HG03575 (cell line): ENCODE measurements around the gene LTBP3.
"Not testable (repeated sequence)": the region's sequence is repeated elsewhere in the genome, so short reads cannot be mapped to it uniquely, and the experiment has no call there.

Experiments used
- ATAC-seq: cut with Tn5 transposase; IDR thresholded peaks from one replicate; pipeline ENCODE4 v1.9.1; 2021; ENCODE audit not compliant: unreplicated experiment, insufficient number of reproducible peaks, low FRiP score; ENCODE audit errors: extremely low read depth

Gene LTBP3

DNA sequence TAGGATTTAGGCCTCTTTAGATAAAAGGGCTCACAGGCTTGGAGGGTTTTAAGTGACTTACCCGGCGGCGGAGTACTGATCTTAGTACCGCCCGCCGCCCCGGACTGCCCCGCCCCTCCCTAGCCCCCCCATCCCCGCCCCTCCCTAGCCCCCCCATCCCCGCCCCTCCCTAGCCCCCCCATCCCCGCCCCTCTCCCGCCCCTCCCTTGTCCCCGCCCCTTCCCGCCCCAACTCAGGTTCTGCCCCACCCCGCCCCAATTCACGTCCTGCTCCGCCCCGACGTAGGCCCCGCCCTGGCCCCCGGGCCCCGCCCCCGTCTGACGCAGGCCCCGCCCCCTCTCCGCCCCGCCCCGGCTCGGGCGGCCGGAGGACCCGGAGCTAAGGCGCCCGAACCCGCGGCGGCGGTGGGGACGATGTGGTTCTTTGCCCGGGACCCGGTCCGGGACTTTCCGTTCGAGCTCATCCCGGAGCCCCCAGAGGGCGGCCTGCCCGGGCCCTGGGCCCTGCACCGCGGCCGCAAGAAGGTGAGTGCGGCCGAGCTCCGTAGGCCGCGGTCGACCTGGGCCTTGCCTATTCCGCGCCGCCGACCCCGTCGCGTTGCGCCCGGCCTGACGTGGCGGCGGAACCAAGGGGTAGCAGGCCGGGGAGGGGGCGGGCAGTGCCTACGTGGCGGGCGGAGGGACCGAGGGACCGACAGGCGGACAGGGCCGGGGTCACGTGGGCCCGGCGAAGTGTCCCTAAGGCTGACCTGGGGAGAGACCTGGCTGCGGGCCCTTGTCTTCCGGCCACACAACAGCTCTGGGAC lies 33.2 kb downstream of the LTBP3 start, which contains the start of gene SCYL1:
Gene SCYL1 (plus strand): TSS at position 343 of the 805 bp plus-strand sequence. CDS start 71 bp downstream, at position 414.
- no peak for ATAC-seq

DNA sequence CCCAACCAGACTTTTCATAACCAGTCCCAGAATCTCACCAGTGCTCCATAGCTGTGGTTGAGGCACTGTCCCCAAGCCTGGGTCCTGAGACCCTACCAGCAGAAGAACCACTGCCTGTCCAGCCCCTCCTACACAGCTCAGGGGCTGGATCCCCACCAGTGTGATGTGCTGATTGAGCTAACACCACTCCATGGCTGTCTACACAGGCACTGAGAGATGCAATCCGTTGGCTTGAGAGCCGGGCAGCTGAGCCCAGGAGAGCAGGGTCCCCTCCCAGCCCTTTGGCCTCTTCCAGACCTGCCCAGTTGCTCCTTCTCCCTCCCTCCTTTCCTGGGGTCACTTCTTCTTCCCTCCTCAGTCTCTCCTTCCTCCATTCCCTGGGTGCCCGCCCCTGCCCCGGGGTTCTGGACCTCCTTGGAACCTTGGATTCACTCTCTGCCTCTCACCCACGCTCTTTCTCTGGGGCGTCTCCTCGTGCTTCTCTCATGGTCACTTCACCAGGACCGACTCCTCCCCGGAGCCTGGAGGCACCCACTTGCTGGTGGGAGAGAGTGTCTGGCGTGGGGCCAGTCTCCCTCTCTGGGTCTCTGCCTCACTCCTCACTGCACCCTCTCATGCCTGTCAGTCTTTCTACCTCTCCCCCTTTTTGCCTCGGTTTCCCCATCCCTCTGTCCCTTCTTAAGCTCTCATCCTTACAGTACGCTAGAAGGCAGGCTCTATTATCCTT lies 34.0 kb downstream of the LTBP3 start:
- no peak for ATAC-seq

DNA sequence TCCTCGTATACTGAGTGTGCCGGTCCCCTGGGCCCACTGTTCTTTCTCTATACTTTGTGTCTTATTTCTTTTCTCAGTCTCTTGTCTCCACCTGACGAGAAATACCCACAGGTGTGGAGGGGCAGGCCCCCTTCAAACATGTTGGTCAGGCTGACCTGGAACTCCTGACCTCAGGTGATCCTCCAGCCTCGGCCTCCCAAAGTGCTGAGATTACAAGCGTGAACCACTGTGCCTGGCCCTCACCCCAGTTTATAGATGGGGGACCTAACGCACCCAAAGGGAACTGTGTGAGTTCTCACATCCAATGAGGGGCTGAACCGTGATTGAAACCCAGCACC lies 34.6 kb downstream of the LTBP3 start:
- ATAC-seq = not testable (repeated sequence)

DNA sequence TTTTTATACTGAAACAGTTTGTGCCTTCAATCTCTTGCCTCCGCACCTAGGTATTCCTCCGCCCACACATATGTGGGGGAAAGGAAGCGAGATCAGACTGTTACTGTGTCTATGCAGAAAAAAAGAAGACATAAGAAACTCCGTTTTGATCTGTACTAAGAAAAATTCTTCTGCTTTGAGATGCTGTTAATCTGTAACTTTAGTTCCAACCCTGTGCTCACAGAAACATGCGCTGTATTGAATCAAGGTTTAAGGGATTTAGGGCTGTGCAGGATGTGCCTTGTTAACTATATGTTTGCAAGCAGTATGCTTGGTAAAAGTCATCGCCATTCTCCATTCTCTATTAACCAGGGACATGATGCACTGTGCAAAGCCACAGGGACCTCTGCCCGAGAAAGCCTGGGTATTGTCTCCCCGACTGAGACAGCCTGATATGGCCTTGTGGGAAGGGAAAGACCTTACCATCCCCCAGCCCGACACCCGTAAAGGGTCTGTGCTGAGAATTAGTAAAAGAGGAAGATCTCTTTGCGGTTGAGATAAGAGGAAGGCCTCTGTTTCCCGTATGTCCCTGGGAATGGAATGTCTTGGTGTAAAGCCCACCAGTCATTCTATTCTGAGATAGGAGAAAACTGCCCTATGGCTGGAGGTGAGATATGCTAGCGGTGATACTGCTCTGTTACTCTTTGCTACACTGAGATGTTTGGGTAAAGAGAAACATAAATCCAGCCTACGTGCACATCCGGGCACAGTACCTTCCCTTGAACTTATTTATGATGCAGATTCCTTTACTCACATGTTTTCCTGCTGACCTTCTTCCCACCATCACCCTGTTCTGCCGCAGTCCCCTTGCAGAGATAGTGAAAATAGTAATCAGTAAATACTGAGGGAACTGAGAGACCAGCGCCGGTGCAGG lies 35.2 kb downstream of the LTBP3 start:
- not testable (repeated sequence) for ATAC-seq

DNA sequence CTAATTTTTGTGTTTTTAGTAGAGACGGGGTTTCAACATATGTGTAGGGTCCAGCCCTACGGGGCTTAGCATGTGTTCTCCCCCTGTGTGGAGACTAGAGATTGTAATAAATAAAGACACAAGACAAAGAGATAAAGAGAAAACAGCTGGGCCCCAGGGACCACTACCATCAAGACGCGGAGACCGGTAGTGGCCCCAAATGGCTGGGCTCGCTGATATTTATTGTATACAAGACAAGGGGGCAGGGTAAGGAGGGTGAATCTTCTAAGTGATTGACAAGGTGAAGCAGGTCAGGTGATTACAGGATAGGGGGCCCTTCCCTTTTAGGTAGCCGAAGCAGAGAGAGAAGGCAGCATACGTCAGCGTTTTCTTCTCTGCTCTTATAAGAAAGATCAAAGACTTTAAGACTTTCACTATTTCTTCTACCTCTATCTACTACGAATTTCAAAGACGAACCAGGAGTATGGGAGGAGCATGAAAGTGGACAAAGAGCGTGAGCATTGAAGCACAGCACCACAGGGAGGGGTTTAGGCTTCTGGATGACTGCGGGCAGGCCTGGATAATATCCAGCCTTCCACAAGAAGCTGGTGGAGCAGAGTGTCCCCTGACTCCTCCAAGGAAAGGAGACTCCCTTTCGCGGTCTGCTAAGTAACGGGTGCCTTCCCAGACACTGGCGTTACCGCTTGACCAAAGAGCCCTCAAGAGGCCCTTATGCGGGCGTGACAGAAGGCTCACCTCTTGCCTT lies 36.2 kb downstream of the LTBP3 start:
- not testable (repeated sequence) for ATAC-seq

DNA sequence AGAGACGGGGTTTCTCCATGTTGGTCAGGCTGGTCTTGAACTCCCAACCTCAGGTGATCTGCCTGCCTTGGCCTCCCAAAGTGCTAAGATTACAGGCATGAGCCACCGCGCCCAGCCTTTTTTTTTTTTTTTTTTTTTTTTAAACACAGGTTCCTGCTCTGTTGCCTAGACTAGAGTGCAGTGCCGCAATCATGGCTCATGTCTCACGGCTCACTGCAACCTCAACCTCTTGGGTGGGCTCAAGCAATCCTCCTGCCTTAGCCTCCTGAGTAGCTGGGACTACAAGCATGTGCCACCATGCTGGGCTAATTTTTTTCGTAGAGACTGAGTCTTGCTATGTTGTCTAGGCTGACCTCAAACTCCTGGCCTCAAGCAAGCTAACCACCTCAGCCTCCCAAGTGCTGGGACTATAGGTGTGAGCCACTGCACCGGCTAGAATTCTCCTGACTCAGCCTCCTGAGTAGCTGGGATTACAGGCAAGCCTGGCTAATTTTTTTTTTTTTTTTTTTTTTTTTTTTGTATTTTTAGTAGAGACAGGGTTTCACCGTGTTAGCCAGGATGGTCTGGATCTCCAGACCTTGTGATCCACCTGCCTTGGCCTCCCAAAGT lies 39.1 kb downstream of the LTBP3 start:
- not testable (repeated sequence) for ATAC-seq

DNA sequence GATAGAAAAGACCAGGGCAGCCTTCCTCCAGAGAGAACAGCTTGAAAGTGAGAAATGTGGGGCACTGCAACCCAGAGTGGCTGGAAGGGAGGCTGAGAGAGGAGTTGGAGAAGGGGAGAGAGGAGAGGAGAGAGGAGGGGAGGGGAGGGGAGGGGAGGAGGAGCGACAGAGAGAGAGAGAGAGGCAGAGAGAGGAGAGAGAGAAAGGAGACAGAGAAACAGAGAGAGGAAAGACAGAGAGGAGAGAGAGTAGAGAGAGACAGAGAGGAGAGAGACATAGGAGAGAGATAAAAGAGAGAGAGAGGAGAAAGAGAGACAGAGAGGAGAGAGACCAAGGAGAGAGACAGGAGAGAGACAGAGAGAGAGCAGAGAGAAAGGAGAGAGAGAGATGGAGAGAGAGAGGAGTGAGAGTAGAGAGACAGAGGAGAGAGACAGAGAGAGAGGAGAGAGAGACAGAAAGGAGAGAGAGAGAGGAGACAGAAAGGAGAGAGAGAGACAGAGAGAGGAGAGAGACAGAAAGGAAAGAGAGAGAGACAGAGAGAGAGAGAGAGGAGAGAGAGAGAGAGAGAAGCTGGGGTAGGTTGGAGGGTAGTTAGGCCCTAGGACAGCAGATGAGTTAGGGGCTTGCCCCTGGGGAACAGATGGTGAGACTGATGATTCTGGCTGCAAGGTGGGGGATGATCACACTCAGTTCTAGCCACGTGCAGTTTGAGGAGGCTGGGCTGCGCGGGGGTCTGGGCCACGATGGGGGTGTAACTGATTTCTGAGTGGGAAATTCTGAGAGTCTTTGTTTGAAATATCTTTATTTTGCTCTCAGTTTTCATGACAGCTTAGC lies 41.8 kb downstream of the LTBP3 start:
- no peak for ATAC-seq

DNA sequence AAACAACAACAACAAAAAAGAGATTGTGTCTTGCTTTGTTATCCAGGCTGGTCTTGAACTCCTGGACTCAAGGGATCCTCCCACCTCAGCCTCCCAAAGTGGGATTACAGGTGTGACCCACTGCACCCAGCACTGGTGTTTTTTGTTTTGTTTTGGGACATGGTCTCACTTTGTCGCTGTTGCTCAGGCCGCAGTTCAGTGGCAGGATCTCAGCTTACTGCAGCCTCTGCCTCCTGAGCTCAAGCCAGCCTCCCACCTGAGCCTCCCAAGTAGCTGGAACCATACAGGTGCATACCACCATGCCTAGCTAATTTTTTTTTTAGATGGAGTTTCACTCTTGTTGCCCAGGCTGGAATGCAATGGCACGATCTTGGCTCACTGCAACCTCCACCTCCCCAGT lies 45.8 kb downstream of the LTBP3 start:
- not testable (repeated sequence) for ATAC-seq

DNA sequence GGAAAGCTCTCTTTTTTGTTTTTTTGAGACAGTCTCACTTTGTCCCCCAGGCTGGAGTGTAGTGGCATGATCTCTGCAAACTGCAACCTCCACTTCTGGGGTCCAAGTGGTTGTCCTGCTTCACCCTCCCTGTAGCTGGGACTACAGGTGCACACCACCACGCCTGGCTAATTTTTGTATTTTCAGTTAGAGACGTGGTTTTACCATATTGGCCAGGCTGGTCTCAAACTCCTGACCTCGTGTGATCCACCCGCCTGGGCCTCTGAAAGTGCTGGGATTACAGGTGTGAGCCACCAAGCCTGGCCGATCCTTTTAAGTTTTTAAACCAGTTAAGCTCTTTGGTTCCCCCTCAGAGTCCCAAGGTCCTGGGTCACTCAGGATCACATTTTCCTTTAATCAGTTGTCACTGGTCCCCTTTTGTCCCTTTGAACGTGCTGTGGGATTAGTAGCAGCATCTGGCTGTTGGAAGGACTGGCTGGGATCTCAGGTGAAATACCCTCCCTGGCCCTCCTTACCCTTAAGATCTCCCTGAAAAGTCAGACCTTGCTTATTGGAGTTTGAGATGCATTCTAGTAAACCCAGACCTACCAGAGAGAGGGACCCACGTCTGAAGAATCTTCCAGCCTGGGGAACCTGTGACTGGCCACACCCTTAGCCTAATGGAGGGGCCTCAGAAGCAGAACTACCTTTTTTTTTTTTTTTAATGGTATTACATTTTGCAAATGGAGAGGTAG lies 51.2 kb downstream of the LTBP3 start:
- ATAC-seq = no peak

DNA sequence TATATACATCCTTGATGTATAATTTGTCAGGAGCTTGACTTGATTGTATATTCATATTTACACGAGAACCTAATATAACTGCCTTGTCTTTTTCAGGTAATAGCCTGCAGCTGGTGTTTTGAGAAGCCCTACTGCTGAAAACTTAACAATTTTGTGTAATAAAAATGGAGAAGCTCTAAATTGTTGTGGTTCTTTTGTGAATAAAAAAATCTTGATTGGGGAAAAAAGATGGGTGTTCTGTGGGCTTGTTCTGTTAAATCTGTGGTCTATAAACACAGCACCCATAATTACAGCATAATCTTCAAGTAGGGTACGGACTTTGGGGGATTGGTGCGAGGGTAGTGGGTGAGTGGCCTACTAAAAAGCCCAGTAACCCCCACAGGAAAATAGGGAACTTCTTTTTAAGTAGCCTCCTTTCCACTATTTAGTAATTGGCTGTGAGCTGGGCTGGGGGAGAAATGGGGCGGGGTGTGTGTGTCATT lies 51.8 kb downstream of the LTBP3 start:
- no peak for ATAC-seq

DNA sequence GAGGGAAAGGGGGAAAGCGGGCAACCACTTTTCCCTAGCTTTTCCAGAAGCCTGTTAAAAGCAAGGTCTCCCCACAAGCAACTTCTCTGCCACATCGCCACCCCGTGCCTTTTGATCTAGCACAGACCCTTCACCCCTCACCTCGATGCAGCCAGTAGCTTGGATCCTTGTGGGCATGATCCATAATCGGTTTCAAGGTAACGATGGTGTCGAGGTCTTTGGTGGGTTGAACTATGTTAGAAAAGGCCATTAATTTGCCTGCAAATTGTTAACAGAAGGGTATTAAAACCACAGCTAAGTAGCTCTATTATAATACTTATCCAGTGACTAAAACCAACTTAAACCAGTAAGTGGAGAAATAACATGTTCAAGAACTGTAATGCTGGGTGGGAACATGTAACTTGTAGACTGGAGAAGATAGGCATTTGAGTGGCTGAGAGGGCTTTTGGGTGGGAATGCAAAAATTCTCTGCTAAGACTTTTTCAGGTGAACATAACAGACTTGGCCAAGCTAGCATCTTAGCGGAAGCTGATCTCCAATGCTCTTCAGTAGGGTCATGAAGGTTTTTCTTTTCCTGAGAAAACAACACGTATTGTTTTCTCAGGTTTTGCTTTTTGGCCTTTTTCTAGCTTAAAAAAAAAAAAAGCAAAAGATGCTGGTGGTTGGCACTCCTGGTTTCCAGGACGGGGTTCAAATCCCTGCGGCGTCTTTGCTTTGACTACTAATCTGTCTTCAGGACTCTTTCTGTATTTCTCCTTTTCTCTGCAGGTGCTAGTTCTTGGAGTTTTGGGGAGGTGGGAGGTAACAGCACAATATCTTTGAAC lies 52.5 kb downstream of the LTBP3 start:
- ATAC-seq = no peak

DNA sequence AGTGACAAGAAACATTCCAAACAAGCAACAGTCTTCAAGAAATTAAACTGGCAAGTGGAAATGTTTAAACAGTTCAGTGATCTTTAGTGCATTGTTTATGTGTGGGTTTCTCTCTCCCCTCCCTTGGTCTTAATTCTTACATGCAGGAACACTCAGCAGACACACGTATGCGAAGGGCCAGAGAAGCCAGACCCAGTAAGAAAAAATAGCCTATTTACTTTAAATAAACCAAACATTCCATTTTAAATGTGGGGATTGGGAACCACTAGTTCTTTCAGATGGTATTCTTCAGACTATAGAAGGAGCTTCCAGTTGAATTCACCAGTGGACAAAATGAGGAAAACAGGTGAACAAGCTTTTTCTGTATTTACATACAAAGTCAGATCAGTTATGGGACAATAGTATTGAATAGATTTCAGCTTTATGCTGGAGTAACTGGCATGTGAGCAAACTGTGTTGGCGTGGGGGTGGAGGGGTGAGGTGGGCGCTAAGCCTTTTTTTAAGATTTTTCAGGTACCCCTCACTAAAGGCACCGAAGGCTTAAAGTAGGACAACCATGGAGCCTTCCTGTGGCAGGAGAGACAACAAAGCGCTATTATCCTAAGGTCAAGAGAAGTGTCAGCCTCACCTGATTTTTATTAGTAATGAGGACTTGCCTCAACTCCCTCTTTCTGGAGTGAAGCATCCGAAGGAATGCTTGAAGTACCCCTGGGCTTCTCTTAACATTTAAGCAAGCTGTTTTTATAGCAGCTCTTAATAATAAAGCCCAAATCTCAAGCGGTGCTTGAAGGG lies 53.3 kb downstream of the LTBP3 start:
- no peak for ATAC-seq

DNA sequence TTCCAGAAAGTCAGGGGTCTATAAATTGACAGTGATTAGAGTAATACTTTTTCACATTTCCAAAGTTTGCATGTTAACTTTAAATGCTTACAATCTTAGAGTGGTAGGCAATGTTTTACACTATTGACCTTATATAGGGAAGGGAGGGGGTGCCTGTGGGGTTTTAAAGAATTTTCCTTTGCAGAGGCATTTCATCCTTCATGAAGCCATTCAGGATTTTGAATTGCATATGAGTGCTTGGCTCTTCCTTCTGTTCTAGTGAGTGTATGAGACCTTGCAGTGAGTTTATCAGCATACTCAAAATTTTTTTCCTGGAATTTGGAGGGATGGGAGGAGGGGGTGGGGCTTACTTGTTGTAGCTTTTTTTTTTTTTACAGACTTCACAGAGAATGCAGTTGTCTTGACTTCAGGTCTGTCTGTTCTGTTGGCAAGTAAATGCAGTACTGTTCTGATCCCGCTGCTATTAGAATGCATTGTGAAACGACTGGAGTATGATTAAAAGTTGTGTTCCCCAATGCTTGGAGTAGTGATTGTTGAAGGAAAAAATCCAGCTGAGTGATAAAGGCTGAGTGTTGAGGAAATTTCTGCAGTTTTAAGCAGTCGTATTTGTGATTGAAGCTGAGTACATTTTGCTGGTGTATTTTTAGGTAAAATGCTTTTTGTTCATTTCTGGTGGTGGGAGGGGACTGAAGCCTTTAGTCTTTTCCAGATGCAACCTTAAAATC lies 54.0 kb downstream of the LTBP3 start:
- no peak for ATAC-seq

DNA sequence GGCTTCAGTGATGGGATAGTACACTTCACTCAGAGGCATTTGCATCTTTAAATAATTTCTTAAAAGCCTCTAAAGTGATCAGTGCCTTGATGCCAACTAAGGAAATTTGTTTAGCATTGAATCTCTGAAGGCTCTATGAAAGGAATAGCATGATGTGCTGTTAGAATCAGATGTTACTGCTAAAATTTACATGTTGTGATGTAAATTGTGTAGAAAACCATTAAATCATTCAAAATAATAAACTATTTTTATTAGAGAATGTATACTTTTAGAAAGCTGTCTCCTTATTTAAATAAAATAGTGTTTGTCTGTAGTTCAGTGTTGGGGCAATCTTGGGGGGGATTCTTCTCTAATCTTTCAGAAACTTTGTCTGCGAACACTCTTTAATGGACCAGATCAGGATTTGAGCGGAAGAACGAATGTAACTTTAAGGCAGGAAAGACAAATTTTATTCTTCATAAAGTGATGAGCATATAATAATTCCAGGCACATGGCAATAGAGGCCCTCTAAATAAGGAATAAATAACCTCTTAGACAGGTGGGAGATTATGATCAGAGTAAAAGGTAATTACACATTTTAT lies 54.7 kb downstream of the LTBP3 start:
- no peak for ATAC-seq
